Activated naive CD8-positive, alpha-beta T cell treated with anti-CD3 and anti-CD28 coated beads, Interleukin-2, amount 50 U/mL, for 24 hours (primary cell): ENCODE measurements around the gene FAM3A.

Source experiments
- ATAC-seq: fragments of 150-1000 bp; cut with Tn5 transposase; one replicate; pipeline ENCODE4 v1.10.0; 2021
- DNase-seq: peaks from one replicate; pipeline ENCODE4 v3.0.0; 2021
- H3K27ac Mint-ChIP-seq: one replicate; pipeline ENCODE4 v1.8.0; 2021; ENCODE audit warnings: mild to moderate bottlenecking, mixed read lengths
- H3K27me3 Mint-ChIP-seq: one replicate; pipeline ENCODE4 v1.8.0; 2021; ENCODE audit warnings: mixed read lengths
- H3K36me3 Mint-ChIP-seq: one replicate; pipeline ENCODE4 v1.8.0; 2021; ENCODE audit warnings: low read depth, mixed read lengths
- H3K4me1 Mint-ChIP-seq: one replicate; pipeline ENCODE4 v1.8.0; 2021; ENCODE audit warnings: mixed read lengths
- H3K4me3 Mint-ChIP-seq: one replicate; pipeline ENCODE4 v1.8.0; 2021; ENCODE audit warnings: mild to moderate bottlenecking, moderate library complexity, mixed read lengths
- H3K9me3 Mint-ChIP-seq: one replicate; pipeline ENCODE4 v1.8.0; 2021; ENCODE audit warnings: mixed read lengths

FAM3A gene

DNA sequence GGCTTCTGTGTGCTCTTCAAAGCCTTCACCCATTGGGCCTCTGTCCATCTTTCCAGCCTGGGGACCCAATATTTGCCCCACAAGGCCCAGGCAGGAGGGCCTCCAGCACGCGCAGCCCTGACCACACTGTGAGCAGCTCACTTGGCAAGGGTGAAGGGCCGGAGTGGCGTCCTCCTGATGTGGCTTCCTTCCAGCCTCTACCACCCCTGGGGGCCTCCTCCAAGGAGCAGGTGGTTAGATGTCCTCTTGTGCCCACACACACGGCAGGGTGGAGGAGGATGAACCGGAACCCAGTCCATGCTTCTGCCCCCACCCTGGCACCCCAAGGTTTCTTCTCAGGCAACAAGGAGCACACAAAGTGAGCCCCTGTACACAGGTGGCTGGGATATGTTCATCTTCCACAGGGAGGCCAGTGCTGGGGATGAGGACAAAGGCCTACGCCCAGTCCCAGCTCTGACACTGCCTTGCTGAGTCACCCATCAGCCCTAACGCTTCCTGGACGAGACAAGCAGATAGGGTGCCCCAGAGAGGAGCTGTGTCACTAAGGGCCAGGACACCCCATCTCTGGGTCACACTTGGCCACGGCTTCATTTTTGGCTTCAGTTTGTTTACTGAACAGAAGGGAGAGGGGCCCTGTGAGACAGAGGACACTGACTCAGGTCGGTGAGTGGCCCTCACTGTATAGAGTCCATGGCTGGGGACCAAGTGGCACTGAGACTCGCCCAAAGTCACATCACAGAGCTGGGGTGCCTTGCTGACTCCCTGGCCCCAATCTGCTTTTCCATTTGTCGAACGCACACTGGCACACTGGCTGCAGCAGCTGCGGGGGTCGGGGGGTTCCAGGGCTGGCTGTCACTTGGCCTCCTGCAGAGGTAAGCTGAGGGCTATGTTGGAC, 31.5 kb downstream of the FAM3A start:
- no peaks in the 10 kb centered on the region for H3K9me3 Mint-ChIP-seq
- DNase-seq: no peak
- H3K4me3 Mint-ChIP-seq: peak overlapping the region; percentile 52
- no peaks in the 10 kb centered on the region for H3K27me3 Mint-ChIP-seq
- H3K4me1 Mint-ChIP-seq: peaks cover 25% of the 10 kb centered on the region
- H3K36me3 Mint-ChIP-seq: peaks cover 4% of the 10 kb centered on the region
- ATAC-seq: peak; percentile 33
- H3K27ac Mint-ChIP-seq: peak overlapping the region; percentile 59

DNA sequence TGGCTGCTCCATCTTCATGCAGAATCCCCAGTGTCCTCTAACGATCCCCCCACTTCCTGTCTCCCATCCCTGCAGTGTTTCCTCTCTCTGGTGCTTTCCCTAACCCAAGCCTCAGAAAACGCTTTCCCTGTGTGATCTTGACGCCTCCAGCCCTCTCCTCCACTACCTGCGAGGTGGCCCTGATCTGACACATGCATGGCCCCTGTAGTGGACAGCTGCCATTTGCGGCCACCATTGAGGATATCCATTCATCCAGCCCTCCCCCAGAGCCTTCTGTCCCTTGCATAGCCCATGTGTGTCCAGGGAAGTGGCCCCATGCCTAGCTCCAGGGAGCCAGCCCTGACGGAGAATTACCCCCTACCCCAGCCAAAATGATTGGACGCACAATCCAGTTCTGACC, 32.7 kb downstream of the FAM3A start:
- peaks cover 4% of the 10 kb centered on the region for H3K36me3 Mint-ChIP-seq
- peak overlapping the region; percentile 15 for H3K4me3 Mint-ChIP-seq
- H3K9me3 Mint-ChIP-seq: no peaks in the 10 kb centered on the region
- ATAC-seq: no peak
- no peaks in the 10 kb centered on the region for H3K27me3 Mint-ChIP-seq
- no peak overlapping the region for H3K27ac Mint-ChIP-seq
- no peak for DNase-seq
- H3K4me1 Mint-ChIP-seq: peaks cover 25% of the 10 kb centered on the region

DNA sequence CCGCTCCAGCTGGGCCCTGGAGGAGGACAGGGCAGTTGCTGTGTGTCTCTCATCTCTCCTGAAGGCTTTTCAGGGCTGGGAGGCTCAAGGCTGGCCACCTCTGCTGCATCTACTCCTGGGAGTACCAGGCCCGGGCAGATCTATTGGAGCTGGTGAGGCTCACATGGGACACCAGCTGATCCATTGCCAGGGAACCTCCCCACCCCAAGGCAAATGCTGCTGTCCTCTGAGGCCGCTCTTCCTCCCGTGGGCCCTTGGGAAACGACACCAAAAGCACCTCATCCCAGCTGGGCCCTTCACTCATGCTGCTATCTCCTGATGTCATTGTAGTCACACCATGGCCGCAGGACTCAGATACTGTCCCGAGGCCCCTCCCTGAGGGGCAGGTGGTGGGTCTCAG, 33.2 kb downstream of the FAM3A start:
- H3K36me3 Mint-ChIP-seq: peaks cover under 1% of the 10 kb centered on the region
- H3K4me3 Mint-ChIP-seq: no peak overlapping the region
- no peaks in the 10 kb centered on the region for H3K9me3 Mint-ChIP-seq
- peaks cover 27% of the 10 kb centered on the region for H3K4me1 Mint-ChIP-seq
- ATAC-seq: no peak
- H3K27me3 Mint-ChIP-seq: no peaks in the 10 kb centered on the region
- DNase-seq: no peak
- H3K27ac Mint-ChIP-seq: no peak overlapping the region

DNA sequence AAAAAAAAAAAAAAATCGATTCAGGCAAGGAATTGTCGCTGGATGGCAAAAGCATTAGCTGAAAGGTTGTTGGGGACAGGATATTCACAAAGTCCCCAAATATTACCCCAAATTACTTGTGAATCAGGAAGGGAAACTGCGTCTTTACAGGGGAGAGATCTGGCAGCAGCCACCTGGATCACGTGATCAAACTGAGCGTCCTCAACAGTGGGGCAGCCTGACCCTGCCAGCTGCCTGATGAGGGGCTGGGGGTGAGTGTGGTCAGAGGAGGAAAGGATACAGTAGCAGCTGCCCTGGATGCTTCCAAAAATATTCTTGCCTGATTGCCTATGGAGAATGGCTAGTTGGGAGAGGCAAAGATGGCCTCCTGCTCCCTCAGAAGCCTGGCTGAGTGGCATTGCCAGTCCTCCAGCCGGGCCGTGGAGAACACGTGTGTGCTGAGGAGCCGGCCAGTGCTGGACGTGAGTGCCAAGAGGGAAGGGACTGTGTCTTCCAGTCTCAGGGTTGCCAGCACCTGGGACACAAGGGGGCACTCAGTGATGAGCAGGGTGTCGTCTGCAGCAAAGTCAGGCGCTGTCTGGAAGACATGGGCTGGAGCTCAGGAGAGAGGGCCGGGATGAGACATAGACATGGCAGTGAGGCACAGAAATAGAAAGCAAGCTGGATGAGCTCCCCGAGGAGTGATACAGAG, 34.0 kb downstream of the FAM3A start:
- ATAC-seq: no peak
- no peak for DNase-seq
- Mint-ChIP-seq H3K27me3 (no peaks in the 10 kb centered on the region), H3K9me3 (no peaks in the 10 kb centered on the region), H3K36me3 (no peaks in the 10 kb centered on the region), H3K4me1 (peaks cover 27% of the 10 kb centered on the region), H3K27ac (no peak overlapping the region), H3K4me3 (no peak overlapping the region)

DNA sequence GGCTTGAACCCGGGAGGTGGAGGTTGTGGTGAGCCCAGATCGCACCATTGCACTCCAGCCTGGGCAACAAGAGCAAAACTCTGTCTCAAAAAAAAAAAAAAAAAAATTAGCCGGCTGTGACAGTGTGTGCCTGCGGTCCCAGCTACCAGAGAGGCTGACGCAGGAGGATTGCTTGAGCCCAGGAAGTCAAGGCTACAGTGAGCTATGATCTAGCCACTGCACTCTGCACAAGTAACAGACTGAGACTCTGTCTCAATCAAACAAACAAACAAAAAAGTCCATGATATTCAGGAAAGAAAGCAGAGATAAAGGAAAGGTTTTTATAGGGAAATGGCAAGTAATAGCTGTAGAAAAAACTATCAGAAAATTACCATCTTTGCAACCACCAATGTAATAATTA, 34.8 kb downstream of the FAM3A start:
- no peak overlapping the region for H3K4me3 Mint-ChIP-seq
- H3K36me3 Mint-ChIP-seq: no peaks in the 10 kb centered on the region
- peaks cover 29% of the 10 kb centered on the region for H3K4me1 Mint-ChIP-seq
- no peak for ATAC-seq
- no peak overlapping the region for H3K27ac Mint-ChIP-seq
- DNase-seq: no peak
- no peaks in the 10 kb centered on the region for H3K9me3 Mint-ChIP-seq
- H3K27me3 Mint-ChIP-seq: no peaks in the 10 kb centered on the region

DNA sequence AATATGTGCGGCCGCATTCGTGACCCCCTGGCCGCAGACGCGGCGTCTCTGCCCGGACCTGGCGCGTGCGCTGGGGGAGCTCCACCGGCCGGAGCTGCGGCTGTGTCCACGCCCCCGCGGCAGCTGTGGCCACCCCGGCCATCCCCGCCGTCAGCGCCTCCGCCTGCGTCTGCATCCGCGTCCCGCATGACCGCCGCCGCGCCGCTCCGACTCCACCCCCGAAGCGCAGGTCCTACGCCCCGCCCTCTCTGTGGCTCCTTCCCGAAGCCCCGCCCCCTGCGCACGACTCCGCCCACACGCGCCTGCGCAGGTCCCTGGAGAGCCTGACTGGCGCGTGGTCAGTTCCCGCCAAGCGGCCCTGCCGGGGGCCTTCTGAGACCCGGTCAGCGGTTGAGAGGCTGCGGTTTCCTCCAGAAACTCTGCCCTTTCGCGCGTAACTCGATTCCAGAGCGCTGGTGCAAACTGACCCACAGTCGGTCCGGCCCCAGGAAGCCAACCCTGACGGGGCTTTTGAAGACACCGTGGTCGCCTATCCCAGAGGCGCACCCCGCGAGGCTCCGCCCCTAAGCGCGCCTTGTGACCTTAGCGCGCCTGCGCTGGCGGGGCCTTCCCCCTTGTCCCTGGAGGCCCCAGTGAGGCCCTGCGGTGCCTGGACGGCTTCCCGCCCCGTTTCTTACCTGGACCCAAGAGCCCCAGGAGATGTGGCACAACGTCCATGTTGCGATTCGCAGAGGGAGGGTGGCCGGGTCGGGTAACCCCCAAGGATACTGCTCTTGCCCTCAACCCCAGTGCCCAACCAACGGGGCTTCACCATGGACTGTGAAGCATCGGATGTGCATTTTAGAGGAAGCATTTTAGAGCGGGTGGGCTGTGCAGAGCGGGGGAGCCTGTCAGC, 37.1 kb downstream of the FAM3A start, which contains the start of gene LAGE3:
LAGE3 (minus strand) TSS at position 554 of the 895 bp plus-strand sequence; CDS start at position 188, 366 bp downstream.
- DNase-seq (peak; percentile 95), ATAC-seq (peak; percentile 94)
- Mint-ChIP-seq H3K9me3 (no peaks in the 10 kb centered on the region), H3K27ac (peak within 1 kb of the TSS; percentile 93), H3K4me1 (peaks cover 24% of the 10 kb centered on the region), H3K4me3 (peak within 1 kb of the TSS; percentile 82), H3K27me3 (no peaks in the 10 kb centered on the region), H3K36me3 (peaks cover 3% of the 10 kb centered on the region)

DNA sequence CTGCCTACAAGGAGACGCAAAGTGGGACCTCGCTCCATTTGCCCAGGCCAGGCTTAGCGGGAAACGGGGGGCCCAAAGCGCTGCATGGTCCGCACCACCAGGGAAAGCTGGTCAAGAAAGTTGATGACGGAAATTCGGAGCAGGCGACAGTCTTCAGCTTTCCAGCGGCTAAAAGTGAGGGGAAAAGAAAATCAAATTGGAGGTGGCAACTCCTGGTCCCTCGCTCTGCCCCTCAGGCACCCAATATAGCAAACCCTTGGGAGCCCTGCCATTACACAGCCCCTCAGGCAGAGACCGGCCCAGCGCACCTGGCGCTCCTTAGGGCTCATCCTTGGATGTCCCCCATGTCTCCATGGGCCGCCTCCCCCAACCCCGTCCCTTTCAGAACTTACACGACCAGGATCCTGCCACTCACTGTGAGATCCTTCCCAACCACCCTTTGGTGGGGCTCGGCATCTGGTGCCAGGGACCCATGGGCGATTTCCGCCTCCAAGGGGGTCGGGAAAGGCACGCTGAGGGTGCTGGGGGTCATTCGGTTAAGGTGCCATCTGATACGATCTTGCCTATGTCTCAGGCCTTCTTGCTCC, 38.0 kb downstream of the FAM3A start:
- DNase-seq (no peak), ATAC-seq (no peak)
- Mint-ChIP-seq H3K27ac (peak overlapping the region; percentile 73), H3K4me1 (peaks cover 17% of the 10 kb centered on the region), H3K36me3 (peaks cover 4% of the 10 kb centered on the region), H3K27me3 (no peaks in the 10 kb centered on the region), H3K9me3 (no peaks in the 10 kb centered on the region), H3K4me3 (peak overlapping the region; percentile 82)

DNA sequence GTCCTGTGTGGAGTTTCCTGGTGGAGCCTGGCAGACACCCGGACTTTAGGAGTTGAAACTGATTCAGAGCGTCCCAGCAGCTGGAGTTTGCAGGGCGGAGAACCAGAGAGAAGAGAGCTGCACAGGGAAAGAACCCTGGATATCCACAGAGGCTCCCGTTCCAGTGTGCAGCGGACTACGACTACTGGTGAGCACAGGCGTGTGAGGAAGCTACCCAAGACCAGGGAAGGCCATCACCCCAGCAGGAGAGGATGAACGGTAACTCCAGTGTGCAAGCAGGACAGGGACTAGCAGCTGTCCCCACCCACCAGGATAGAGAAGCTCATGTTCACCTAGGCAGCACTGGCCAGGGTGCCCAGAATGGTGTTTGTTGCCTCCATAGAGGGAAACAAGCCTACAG, 39.2 kb downstream of the FAM3A start:
- ATAC-seq (no peak), DNase-seq (no peak)
- no peaks in the 10 kb centered on the region for H3K27me3 Mint-ChIP-seq
- peaks cover 17% of the 10 kb centered on the region for H3K4me1 Mint-ChIP-seq
- no peak overlapping the region for H3K27ac Mint-ChIP-seq
- H3K4me3 Mint-ChIP-seq: no peak overlapping the region
- H3K36me3 Mint-ChIP-seq: peaks cover 4% of the 10 kb centered on the region
- no peaks in the 10 kb centered on the region for H3K9me3 Mint-ChIP-seq

DNA sequence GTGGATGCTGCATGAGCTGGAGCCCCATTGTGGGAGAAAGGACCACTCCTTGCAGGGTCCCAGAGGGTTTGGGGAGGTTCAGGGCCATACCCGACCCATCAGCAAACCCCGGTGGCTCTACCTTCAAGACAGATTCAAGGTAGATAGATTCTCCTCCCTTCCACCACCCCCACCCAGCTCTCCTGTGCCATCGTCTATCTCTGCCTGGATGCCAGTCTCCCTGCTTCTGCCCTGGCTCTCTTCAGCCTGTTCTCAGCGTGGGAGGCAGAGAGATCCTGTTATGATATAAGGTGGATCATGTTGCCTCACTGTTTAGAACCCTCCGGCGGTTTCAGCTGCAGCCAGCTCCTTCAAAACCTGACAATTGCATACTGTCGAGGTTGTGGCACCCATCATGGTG, 42.3 kb downstream of the FAM3A start:
- Mint-ChIP-seq H3K27ac (no peak overlapping the region), H3K4me3 (no peak overlapping the region), H3K36me3 (peaks cover 4% of the 10 kb centered on the region), H3K27me3 (no peaks in the 10 kb centered on the region), H3K9me3 (no peaks in the 10 kb centered on the region), H3K4me1 (peaks cover 10% of the 10 kb centered on the region)
- ATAC-seq: no peak
- no peak for DNase-seq

DNA sequence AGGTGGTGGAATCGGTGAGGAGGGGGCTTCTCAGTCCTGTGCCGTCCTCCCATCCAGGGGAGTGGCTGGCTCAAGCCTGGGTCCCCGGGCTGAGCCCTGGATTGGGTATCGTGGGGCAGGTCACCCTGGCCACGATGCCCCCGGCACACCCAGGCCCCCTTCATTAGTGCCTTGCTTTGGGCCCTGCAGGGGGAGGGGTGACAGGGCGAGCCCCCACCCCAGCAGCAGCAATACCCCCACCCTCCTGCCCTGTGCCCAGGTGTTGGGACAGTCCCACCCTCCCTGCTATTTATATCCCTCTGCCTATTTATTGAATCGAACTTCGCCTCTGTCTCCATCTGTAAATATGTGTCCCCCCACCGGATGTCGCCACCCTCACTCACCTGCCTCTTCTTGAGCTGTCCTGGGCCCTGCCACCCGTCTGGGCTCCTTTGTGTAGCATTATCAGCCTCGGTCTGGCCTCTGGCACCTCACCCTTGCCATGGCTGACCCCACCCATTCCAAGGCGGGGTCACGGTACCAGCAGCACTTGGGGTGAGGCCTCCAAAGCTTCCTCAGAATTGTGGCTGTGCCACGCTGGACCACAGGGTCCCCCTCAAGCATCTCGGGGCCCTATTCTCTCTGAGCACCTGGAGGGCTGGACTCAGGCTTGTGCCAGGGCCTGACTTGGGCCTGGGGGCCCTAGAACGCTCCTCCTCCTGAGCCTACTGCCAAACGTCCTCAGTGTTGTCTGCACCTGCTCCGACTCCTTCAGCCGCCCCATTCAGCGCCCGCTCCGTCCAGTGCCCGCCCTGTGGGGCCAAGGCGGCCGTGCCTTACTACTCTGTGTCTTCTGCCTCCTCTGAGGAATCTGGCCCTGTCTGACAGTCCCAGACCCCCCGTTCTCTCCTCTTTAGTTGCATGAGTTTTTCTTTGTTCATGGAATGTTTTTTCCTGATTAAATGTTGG, 43.1 kb downstream of the FAM3A start:
- H3K4me1 Mint-ChIP-seq: peaks cover 10% of the 10 kb centered on the region
- H3K9me3 Mint-ChIP-seq: no peaks in the 10 kb centered on the region
- DNase-seq (no peak), ATAC-seq (no peak)
- H3K36me3 Mint-ChIP-seq: peaks cover 4% of the 10 kb centered on the region
- no peak overlapping the region for H3K4me3 Mint-ChIP-seq
- no peak overlapping the region for H3K27ac Mint-ChIP-seq
- no peaks in the 10 kb centered on the region for H3K27me3 Mint-ChIP-seq

DNA sequence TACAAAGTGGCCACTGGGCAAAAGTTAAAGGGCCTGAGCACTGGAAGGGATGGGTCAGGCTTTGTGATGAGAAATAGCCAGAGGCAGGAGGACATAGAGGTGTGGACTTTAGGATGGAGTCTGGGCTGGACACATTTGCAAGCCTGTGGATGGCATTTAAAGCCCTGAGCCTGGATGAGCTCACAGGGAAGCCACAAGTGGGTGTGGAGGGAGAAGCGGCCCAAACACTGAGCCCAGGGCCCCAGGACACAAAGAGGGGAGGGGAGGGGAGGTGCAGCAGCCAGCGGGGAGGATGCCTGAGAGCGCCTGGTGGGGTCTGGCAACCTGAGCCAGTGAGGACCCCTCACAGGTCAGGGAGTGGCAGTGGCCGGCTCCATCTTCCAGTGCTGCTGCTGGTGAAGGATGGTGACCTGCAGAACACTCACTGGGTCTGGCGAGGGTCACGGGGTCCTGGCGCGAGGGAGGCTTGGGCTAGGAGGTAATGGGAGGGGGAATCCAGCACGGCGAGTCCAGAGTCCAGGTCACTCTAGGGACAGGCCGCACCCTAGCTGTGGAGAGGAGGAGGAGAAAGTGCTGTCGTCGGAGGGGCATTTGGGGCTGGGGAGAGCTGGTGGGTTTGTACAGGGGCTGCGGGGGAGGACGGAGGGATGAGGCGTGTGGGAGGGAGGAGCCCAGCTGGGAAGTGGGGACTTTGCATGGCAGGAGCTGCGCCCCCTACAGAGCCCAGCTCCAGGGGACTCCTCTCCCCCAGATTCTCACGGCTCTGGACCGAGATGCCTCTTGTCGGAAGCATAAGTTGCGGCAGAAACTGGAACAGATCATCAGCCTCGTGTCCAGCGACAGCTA, 44.0 kb downstream of the FAM3A start:
- Mint-ChIP-seq H3K27me3 (no peaks in the 10 kb centered on the region), H3K4me1 (peaks cover 7% of the 10 kb centered on the region), H3K36me3 (peaks cover 4% of the 10 kb centered on the region), H3K4me3 (no peak overlapping the region), H3K27ac (no peak overlapping the region), H3K9me3 (no peaks in the 10 kb centered on the region)
- DNase-seq: no peak
- no peak for ATAC-seq

DNA sequence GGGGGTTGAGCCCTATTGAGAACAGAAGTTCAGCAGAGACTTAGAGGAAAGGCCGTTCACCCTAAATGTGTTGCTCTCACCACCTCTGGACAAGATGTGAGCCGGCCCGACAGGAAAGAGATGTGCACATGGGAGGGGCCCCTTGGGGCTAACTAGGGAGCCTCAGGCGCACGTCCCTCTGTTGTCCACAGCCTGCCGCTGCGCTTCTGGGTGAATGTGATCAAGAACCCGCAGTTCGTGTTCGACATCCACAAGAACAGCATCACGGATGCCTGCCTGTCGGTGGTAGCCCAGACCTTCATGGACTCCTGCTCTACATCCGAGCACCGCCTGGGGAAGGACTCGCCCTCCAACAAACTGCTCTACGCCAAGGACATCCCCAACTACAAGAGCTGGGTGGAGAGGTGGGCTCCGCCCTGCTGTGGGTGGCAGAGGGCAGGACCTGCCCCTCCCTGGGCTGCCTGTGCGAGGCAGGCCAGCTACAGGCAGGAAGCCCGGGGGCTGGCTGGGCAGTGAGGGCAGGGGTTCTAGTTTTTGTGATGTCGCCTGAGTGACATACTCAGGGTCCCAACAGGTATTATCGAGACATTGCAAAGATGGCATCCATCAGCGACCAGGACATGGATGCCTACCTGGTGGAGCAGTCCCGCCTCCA, 45.0 kb downstream of the FAM3A start:
- H3K36me3 Mint-ChIP-seq: peaks cover 4% of the 10 kb centered on the region
- DNase-seq: no peak
- no peaks in the 10 kb centered on the region for H3K9me3 Mint-ChIP-seq
- no peaks in the 10 kb centered on the region for H3K27me3 Mint-ChIP-seq
- no peak overlapping the region for H3K4me3 Mint-ChIP-seq
- ATAC-seq: no peak
- peaks cover 3% of the 10 kb centered on the region for H3K4me1 Mint-ChIP-seq
- H3K27ac Mint-ChIP-seq: no peak overlapping the region
